H1 (cell line): ENCODE measurements around the gene GDF15. TPM values are rescaled to one million over a fixed set of nuclear protein-coding genes. Genes with fewer than 3 reads are reported as not detected.

ENCODE experiments used
- CTCF ChIP-seq, 3 experiments: IDR thresholded peaks; 1 replicate in 2 of 3; 2 replicates in 1 of 3; pipeline versions ENCODE4 v1.5.1 to v1.6.1; 2011; ENCODE audit warnings: low read length in 3 of 3, mild to moderate bottlenecking in 3 of 3, inconsistent platforms in 2 of 3, low read depth in 1 of 3, moderate library complexity in 1 of 3; ENCODE audit not compliant: insufficient read depth in 1 of 3; ENCODE audit errors: control extremely low read depth in 1 of 3
- EP300 ChIP-seq, 2 experiments: IDR thresholded peaks; 1 replicate in 1 of 2; 2 replicates in 1 of 2; pipeline ENCODE4 v1.6.1; 2011 to 2012; ENCODE audit warnings: low read depth in 2 of 2, low read length in 2 of 2, mild to moderate bottlenecking in 2 of 2, borderline replicate concordance in 1 of 2, inconsistent platforms in 1 of 2, moderate library complexity in 1 of 2
- EZH2 ChIP-seq: fragments of 200-600 bp; sonication (generic); IDR thresholded peaks from 2 replicates; pipeline ENCODE4 v1.7.1; 2012; ENCODE audit warnings: low read depth, mild to moderate bottlenecking, moderate library complexity, low read length, inconsistent platforms; ENCODE audit not compliant: severe bottlenecking
- NRF1 ChIP-seq: IDR thresholded peaks from 2 replicates; pipeline ENCODE4 v1.6.1; 2011; ENCODE audit warnings: mild to moderate bottlenecking, low read depth, low read length, improper control_type of control experiment
- SP2 ChIP-seq: IDR thresholded peaks from 2 replicates; pipeline ENCODE4 v1.6.1; 2012; ENCODE audit warnings: mild to moderate bottlenecking, low read length, inconsistent platforms
- SUZ12 ChIP-seq: fragments of 200-600 bp; sonication (generic); IDR thresholded peaks from 2 replicates; pipeline ENCODE4 v1.6.1; 2012; ENCODE audit warnings: mild to moderate bottlenecking, inconsistent platforms, low read length, moderate library complexity, mixed read lengths
- TBP ChIP-seq: IDR thresholded peaks from 2 replicates; pipeline ENCODE4 v1.6.1; 2011; ENCODE audit warnings: low read depth, low read length, improper control_type of control experiment
- TCF12 ChIP-seq: IDR thresholded peaks from 2 replicates; pipeline ENCODE4 v1.6.1; 2011; ENCODE audit warnings: low read depth, mild to moderate bottlenecking, low read length
- ZNF274 ChIP-seq: IDR thresholded peaks from 2 replicates; pipeline ENCODE4 v1.7.0; 2012; ENCODE audit warnings: low read length, borderline replicate concordance; ENCODE audit errors: extremely low read depth
- polyA plus RNA-seq, 7 experiments: library from polyadenylated mRNA; depleted of rRNA in 3 of 7; stranded (reverse) in 5 of 7; unstranded in 2 of 7; fragments of >200 nt in 5 of 7; fragments of 200-250 nt in 2 of 7; gene quantifications; 1 replicate in 5 of 7; 2 replicates in 1 of 7; 4 replicates in 1 of 7; pipeline versions ENCODE4 v1.2.1 to v1.2.3, GENCODE V29; 2011 to 2013; ENCODE audit warnings: missing spikeins in 2 of 7, mixed read lengths in 2 of 7
- total RNA-seq: library from RNA; stranded (reverse); fragmentation: NEBNext Ultra II Directional; extraction: Animal tissue kit (Norgen Biotek cat#: 25700); gene quantifications from 2 replicates; pipeline ENCODE4 v1.2.1, GENCODE V29; 2021
- TF ChIP-seq, protein P1 (sequence below): IDR thresholded peaks from 2 replicates; pipeline ENCODE4 v1.6.1; 2012; ENCODE audit warnings: inconsistent platforms

GDF15 gene
- total and polyA plus RNA-seq, 2 of the 8 experiments (the other 6 are each of a cell fraction or from before 2014, with no cell fraction given) = 4.1 to 8.5 TPM

- TF ChIP-seq TCF12 = no peak
- no peak for TF ChIP-seq EP300 (IDR thresholded peaks at IDR 0.05; ENCODE audit: borderline replicate concordance in 1 of 2, low read depth in 2 of 2, low read length in 2 of 2)
- TF ChIP-seq EZH2 = peak; percentile 56
- TF ChIP-seq CTCF (IDR thresholded peaks at IDR 0.05; ENCODE audit: control extremely low read depth in 1 of 3, insufficient read depth in 1 of 3, low read depth in 1 of 3, low read length in 3 of 3) = no peak
- TF ChIP-seq SUZ12 = peak; percentile 62; the same call in 1 of the 2 replicates
- TF ChIP-seq, protein P1, sequence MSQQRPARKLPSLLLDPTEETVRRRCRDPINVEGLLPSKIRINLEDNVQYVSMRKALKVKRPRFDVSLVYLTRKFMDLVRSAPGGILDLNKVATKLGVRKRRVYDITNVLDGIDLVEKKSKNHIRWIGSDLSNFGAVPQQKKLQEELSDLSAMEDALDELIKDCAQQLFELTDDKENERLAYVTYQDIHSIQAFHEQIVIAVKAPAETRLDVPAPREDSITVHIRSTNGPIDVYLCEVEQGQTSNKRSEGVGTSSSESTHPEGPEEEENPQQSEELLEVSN = no peak
- no peak for TF ChIP-seq SP2
- TF ChIP-seq ZNF274 = no peak
- TF ChIP-seq NRF1 = no peak
- no peak for TF ChIP-seq TBP
These were observed 32.7 kb downstream of the GDF15 start (continued) for GRCh38 chr19:18418483-18419194.
